SK-N-SH (cell line): Measurements from ENCODE around the gene WDR93. TPM values are rescaled to one million over a fixed set of nuclear protein-coding genes. Genes with fewer than 3 reads are reported as not detected.

Experiments
- CTCF ChIA-PET: fragments of 300-600, 350-600 bp; formaldehyde crosslinking; extraction: SDS; loops from one replicate; lab custom pipeline; 2021; lab: Yijun Ruan, JAX
- POLR2A ChIA-PET: fragments of 350-600 bp; sonication (Branson Sonifier 250); formaldehyde crosslinking; extraction: SDS; loops from one replicate; lab custom pipeline; 2020; ENCODE audit warnings: antibody characterized with exemption, inconsistent platforms; lab: Yijun Ruan, JAX
- DNase-seq: peaks from one replicate; pipeline ENCODE4 v3.0.0; 2012
- H2AFZ ChIP-seq: fragments of 200-600 bp; sonication (generic); 2 replicates; pipeline ENCODE4 v1.8.1; 2016; ENCODE audit warnings: antibody characterized with exemption, mild to moderate bottlenecking, low read depth
- H3F3A ChIP-seq: fragments of 200-600 bp; sonication (generic); replicated peaks from 2 replicates; pipeline ENCODE3; 2016; ENCODE audit warnings: antibody characterized with exemption, mild to moderate bottlenecking; ENCODE audit not compliant: insufficient read depth
- H3K27ac ChIP-seq, 2 experiments: fragments of 200-500 bp in 1 of 2; fragments of 200-600 bp in 1 of 2; sonication (Bioruptor generic) in 1 of 2; sonication (generic), shearing (Covaris generic) in 1 of 2; 2 replicates each; pipeline versions ENCODE4 v1.5.1 to v1.6.1; 2014 to 2016; ENCODE audit warnings: low read depth in 2 of 2, inconsistent platforms in 1 of 2, low read length in 1 of 2, mild to moderate bottlenecking in 1 of 2, mixed read lengths in 1 of 2
- H3K27me3 ChIP-seq: fragments of 200-600 bp; sonication (generic), shearing (Covaris generic); 2 replicates; pipeline ENCODE4 v1.6.1; 2016; ENCODE audit warnings: mixed run types; ENCODE audit not compliant: insufficient read depth
- H3K36me3 ChIP-seq, 2 experiments: fragments of 200-500 bp in 1 of 2; fragments of 200-600 bp in 1 of 2; sonication (Bioruptor generic) in 1 of 2; sonication (generic) in 1 of 2; replicated peaks in 1 of 2; 2 replicates each; pipeline versions ENCODE3 to v1.5.1; 2014 to 2016; ENCODE audit warnings: low read length in 1 of 2, mild to moderate bottlenecking in 1 of 2; ENCODE audit not compliant: insufficient read depth in 2 of 2, control insufficient read depth in 1 of 2
- H3K4me1 ChIP-seq, 2 experiments: fragments of 200-500 bp in 1 of 2; fragments of 200-600 bp in 1 of 2; sonication (Bioruptor generic) in 1 of 2; sonication (generic), shearing (Covaris generic) in 1 of 2; 2 replicates each; pipeline versions ENCODE4 v1.5.1 to v1.6.1; 2014 to 2016; ENCODE audit warnings: low read depth in 1 of 2, low read length in 1 of 2, mixed run types in 1 of 2; ENCODE audit not compliant: insufficient read depth in 2 of 2, control insufficient read depth in 1 of 2
- H3K4me2 ChIP-seq: fragments of 200-600 bp; sonication (generic), shearing (Covaris generic); 2 replicates; pipeline ENCODE4 v1.6.1; 2017; ENCODE audit warnings: mixed run types
- H3K4me3 ChIP-seq, 2 experiments: fragments of 200-500 bp in 1 of 2; fragments of 200-600 bp in 1 of 2; sonication (Bioruptor generic) in 1 of 2; sonication (generic), shearing (Covaris generic) in 1 of 2; 2 replicates each; pipeline versions ENCODE4 v1.5.1 to v1.8.1; 2014 to 2016; ENCODE audit warnings: low read depth in 2 of 2, inconsistent platforms in 1 of 2, low read length in 1 of 2, mild to moderate bottlenecking in 1 of 2, mixed read lengths in 1 of 2, moderate library complexity in 1 of 2
- H3K79me2 ChIP-seq: fragments of 200-600 bp; sonication (generic); 2 replicates; pipeline ENCODE4 v1.8.1; 2017; ENCODE audit warnings: mild to moderate bottlenecking; ENCODE audit not compliant: insufficient read depth
- H3K9ac ChIP-seq: fragments of 200-600 bp; sonication (generic); 2 replicates; pipeline ENCODE4 v1.6.1; 2017; ENCODE audit warnings: mixed run types
- H3K9me2 ChIP-seq: fragments of 200-600 bp; sonication (generic); 2 replicates; pipeline ENCODE4 v1.6.1; 2017; ENCODE audit warnings: mixed run types
- H3K9me3 ChIP-seq: fragments of 200-600 bp; sonication (generic); 2 replicates; pipeline ENCODE4 v1.6.1; 2017; ENCODE audit warnings: mixed run types, mild to moderate bottlenecking, moderate library complexity
- H4K20me1 ChIP-seq: fragments of 200-600 bp; sonication (generic); 2 replicates; pipeline ENCODE4 v1.6.1; 2017; ENCODE audit warnings: mild to moderate bottlenecking, mixed run types; ENCODE audit not compliant: insufficient read depth
- CTCF ChIP-seq: fragments of 200-600 bp; sonication (generic); IDR thresholded peaks from 2 replicates; pipeline ENCODE4 v1.6.1; 2017; ENCODE audit warnings: antibody characterized with exemption, mild to moderate bottlenecking, moderate library complexity
- EZH2phosphoT487 ChIP-seq: fragments of 200-600 bp; sonication (generic); IDR thresholded peaks from 2 replicates; pipeline ENCODE4 v1.6.1; 2017; ENCODE audit warnings: low read depth, mixed run types, mild to moderate bottlenecking, antibody characterized with exemption, moderate library complexity, borderline replicate concordance
- GABPA ChIP-seq: IDR thresholded peaks from 2 replicates; pipeline ENCODE4 v1.4.0; 2012; ENCODE audit warnings: low read depth, mild to moderate bottlenecking
- MXI1 ChIP-seq: IDR thresholded peaks from 2 replicates; pipeline ENCODE4 v1.6.1; 2012; ENCODE audit warnings: mild to moderate bottlenecking, low read depth, low read length, improper control_type of control experiment
- NRF1 ChIP-seq: IDR thresholded peaks from 2 replicates; pipeline ENCODE4 v1.6.1; 2012; ENCODE audit warnings: low read depth, mild to moderate bottlenecking, low read length
- RAD21 ChIP-seq: IDR thresholded peaks from 2 replicates; pipeline ENCODE4 v1.6.1; 2012; ENCODE audit warnings: mild to moderate bottlenecking, low read length
- RXRA ChIP-seq: IDR thresholded peaks from 2 replicates; pipeline ENCODE4 v1.4.0; 2012; ENCODE audit warnings: low read depth, mild to moderate bottlenecking, borderline replicate concordance
- SIN3A ChIP-seq: IDR thresholded peaks from 2 replicates; pipeline ENCODE4 v1.6.1; 2012; ENCODE audit warnings: low read depth, mild to moderate bottlenecking, low read length, moderate library complexity, borderline replicate concordance
- TCF12 ChIP-seq: IDR thresholded peaks from 2 replicates; pipeline ENCODE4 v1.4.0; 2012
- TEAD4 ChIP-seq: IDR thresholded peaks from 2 replicates; pipeline ENCODE4 v1.4.0; 2012; ENCODE audit warnings: mild to moderate bottlenecking, borderline replicate concordance; ENCODE audit not compliant: insufficient read depth
- WGBS: methylation state at CpG from one replicate; pipeline ENCODE4 v1.1.6; 2017; ENCODE audit warnings: low lambda C conversion rate; 5-methylcytosine and 5-hydroxymethylcytosine counted together
- polyA plus RNA-seq, 3 experiments: library from polyadenylated mRNA; depleted of rRNA; stranded (reverse); fragments of >200 nt; gene quantifications; 2 replicates each; pipeline ENCODE4 v1.2.3, GENCODE V29; 2012
- TF ChIP-seq, protein P1 (sequence below): IDR thresholded peaks from 2 replicates; pipeline ENCODE4; 2012

WDR93 gene
- polyA plus RNA-seq, 1 of the 3 experiments (the other 2 are of a cell fraction), result 0.35 TPM

- Histone ChIP-seq H3K27ac (peak overlapping the region in 1 of 2 experiments; percentile 56; a peak in 1 of 4 replicates), H3K4me1 (peaks cover 4 to 15% of the 10 kb centered on the region in 2 experiments; a peak in 2 of 4 replicates), H3K4me2 (no peak overlapping the region), H3K4me3 (no peak overlapping the region), H3K9me3 (no peaks in the 10 kb centered on the region), H3K9ac (no peak overlapping the region), H3K79me2 (no peaks in the 10 kb centered on the region), H2AFZ (no peak overlapping the region), H3K36me3 (no peaks in the 10 kb centered on the region), H4K20me1 (no peaks in the 10 kb centered on the region), H3K9me2 (no peaks in the 10 kb centered on the region), H3K27me3 (no peaks in the 10 kb centered on the region), H3F3A (peaks cover 10% of the 10 kb centered on the region)
- TF ChIP-seq RAD21, result no peak
- no peak for TF ChIP-seq GABPA
- TF ChIP-seq, protein P1, sequence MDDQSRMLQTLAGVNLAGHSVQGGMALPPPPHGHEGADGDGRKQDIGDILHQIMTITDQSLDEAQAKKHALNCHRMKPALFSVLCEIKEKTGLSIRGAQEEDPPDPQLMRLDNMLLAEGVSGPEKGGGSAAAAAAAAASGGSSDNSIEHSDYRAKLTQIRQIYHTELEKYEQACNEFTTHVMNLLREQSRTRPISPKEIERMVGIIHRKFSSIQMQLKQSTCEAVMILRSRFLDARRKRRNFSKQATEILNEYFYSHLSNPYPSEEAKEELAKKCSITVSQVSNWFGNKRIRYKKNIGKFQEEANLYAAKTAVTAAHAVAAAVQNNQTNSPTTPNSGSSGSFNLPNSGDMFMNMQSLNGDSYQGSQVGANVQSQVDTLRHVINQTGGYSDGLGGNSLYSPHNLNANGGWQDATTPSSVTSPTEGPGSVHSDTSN, result no peak
- TF ChIP-seq TEAD4, result no peak
- TF ChIP-seq SIN3A, result no peak
- TF ChIP-seq CTCF, result no peak
- no peak for TF ChIP-seq RXRA
- TF ChIP-seq MXI1, result no peak
- no peak for TF ChIP-seq NRF1
- TF ChIP-seq EZH2phosphoT487, result no peak
- ChIA-PET CTCF (interaction anchor here (3.3 kb wide), 1 partner anchor 10 kb away, joined by 32 read pairs; no protein-coding TSS in a partner anchor), POLR2A (no interaction called here)
- no peak for DNase-seq
- 91% methylated on average over 3 of the region's 3 CpGs for WGBS
These were observed 78.8 kb downstream of the WDR93 start for GRCh38 chr15:89769366-89769765.

DNA sequence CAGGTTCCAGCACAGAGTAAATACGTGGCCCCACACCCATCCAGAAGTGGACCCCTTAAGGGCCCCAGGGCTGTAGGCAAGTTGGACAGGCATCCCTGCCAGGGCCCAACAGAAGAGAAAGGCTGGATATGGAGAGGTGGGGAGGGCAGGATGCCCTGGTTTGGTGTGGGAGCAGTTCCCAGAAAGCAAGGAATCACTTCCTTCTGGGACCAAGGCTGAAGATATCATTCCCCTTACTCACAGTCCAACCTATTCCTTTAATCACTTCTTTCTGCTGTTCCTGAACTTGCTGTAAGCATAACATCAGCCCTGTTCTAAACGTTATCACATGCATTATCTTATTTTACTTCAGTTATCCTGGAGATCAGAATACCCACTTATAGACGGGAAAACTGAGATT is 79.4 kb downstream of the WDR93 start:
- no peaks in the 10 kb centered on the region for H3K9me3 ChIP-seq
- peak overlapping the region; percentile 66; the same call in 1 of the 2 replicates for H2AFZ ChIP-seq
- H3F3A ChIP-seq, result peaks cover 10% of the 10 kb centered on the region
- H3K4me1 ChIP-seq, result peaks cover 4 to 15% of the 10 kb centered on the region in 2 experiments; a peak in 2 of 4 replicates
- 0 out of 2 replicates have a peak overlapping the region, but pooled peaks have one; percentile 37 for H3K9ac ChIP-seq
- TF ChIP-seq GABPA, result 0 out of 2 replicates have a peak, but pooled peaks have one; percentile 26
- TF ChIP-seq TCF12, result 0 out of 2 replicates have a peak, but pooled peaks have one; percentile 13
- no peak for TF ChIP-seq CTCF
- no peak for DNase-seq
- 38% methylated on average over 3 of the region's 3 CpGs for WGBS
- H3K36me3 ChIP-seq, result no peaks in the 10 kb centered on the region
- no peak overlapping the region for H3K4me3 ChIP-seq
- H3K27me3 ChIP-seq, result no peaks in the 10 kb centered on the region
- no peaks in the 10 kb centered on the region for H3K79me2 ChIP-seq
- no peaks in the 10 kb centered on the region for H3K9me2 ChIP-seq
- no peaks in the 10 kb centered on the region for H4K20me1 ChIP-seq
- ChIA-PET CTCF (interaction anchor here (0.6 to 3.3 kb wide), 2 partner anchors 10 to 146 kb away, joined by 3 to 32 read pairs; no protein-coding TSS in a partner anchor), POLR2A (no interaction called here)
- peak overlapping the region in 1 of 2 experiments; percentile 56; a peak in 2 of 4 replicates for H3K27ac ChIP-seq
- peak overlapping the region; percentile 45; the same call in 1 of the 2 replicates for H3K4me2 ChIP-seq
